ENCODE data around the gene USP40. TPM values are rescaled to one million over a fixed set of nuclear protein-coding genes. Genes with fewer than 3 reads are reported as not detected.

USP40 gene
- total and polyA plus RNA-seq, 2 of the 8 experiments (the other 6 are each of a cell fraction or from before 2014, with no cell fraction given), result 12.0 to 15.7 TPM

DNA sequence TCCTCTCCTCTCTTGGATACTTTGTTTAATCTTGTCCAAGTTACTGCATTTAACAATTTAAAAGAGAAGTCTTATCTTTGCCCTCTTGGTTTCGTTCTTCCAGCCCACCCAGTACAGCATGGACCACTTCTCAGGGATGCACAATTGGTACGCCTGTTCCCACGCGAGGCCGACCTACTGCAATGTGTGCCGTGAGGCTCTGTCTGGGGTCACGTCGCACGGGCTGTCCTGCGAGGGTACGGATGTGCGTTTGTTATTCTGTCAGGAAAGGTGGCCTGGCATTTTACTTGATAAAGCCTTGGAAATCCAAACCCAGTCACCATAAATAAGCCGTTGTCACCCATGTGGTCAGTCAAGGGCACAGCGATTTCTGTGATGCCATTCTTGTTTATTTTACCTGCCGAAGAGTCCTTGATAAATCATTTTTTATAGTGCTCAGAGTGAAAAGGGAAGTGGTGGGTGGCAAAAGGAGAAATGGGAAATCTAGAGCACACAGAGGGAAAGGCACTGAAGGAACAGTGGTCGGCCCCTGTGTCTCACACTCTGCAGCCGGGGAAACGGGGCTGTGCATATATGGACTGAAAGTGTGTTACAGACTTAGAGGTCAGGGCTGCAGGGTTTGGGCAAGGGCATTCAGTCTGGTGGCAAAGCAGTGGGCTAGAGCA lies 131.8 kb downstream of the USP40 start:
- Histone ChIP-seq H3K23me2 (ENCODE audit: low read depth, low read length) (no peaks in the 10 kb centered on the region; the same call in 1 of the 2 replicates), H3K27ac (ENCODE audit: low read depth, low read length) (no peak overlapping the region), H3K4ac (replicated peaks; ENCODE audit: insufficient read length, low read depth, low read length) (no peak overlapping the region), H4K91ac (replicated peaks; ENCODE audit: insufficient read length, low read length) (no peak overlapping the region), H3K4me3 (ENCODE audit: extremely low read depth in 1 of 4, insufficient read depth in 2 of 4, low read depth in 3 of 4, low read length in 4 of 4) (no peak overlapping the region), H2BK12ac (ENCODE audit: low read depth, low read length) (no peak overlapping the region), H3K9ac (replicated peaks in 1 of 4; ENCODE audit: extremely low read depth in 1 of 4, low read depth in 3 of 4, low read length in 3 of 4) (no peak overlapping the region), H3K4me2 (ENCODE audit: insufficient read depth in 1 of 2, low read depth in 2 of 2, low read length in 2 of 2) (no peak overlapping the region), H3K56ac (replicated peaks; ENCODE audit: insufficient read length, low read depth, low read length) (no peak overlapping the region), H3K79me1 (ENCODE audit: low read depth, low read length) (no peaks in the 10 kb centered on the region), H2BK15ac (ENCODE audit: low read length) (no peak overlapping the region), H3K79me2 (ENCODE audit: control insufficient read depth in 1 of 2, insufficient read depth in 2 of 2, low read length in 2 of 2) (no peaks in the 10 kb centered on the region), H3K4me1 (replicated peaks in 1 of 4; ENCODE audit: control insufficient read depth in 3 of 4, insufficient read depth in 4 of 4, low read length in 3 of 4) (no peaks in the 10 kb centered on the region), H3K27me3 (replicated peaks in 1 of 4; ENCODE audit: control insufficient read depth in 3 of 4, extremely low read depth in 1 of 4, insufficient read depth in 3 of 4, low read length in 3 of 4) (no peaks in the 10 kb centered on the region), H2BK120ac (replicated peaks; ENCODE audit: low read depth, low read length) (no peak overlapping the region), H3K9me3 (ENCODE audit: insufficient read depth in 2 of 2, low read depth in 1 of 2, low read length in 1 of 2) (no peaks in the 10 kb centered on the region), H2AK5ac (ENCODE audit: low read depth, low read length) (no peak overlapping the region), H2BK5ac (ENCODE audit: low read depth, low read length) (no peak overlapping the region), H2BK20ac (ENCODE audit: low read length) (no peak overlapping the region), H4K5ac (ENCODE audit: insufficient read length, low read depth, low read length) (no peak overlapping the region), H3K14ac (ENCODE audit: insufficient read length) (no peak overlapping the region), H4K8ac (ENCODE audit: extremely low read depth, insufficient read depth, low read length) (no peak overlapping the region), H3K18ac (ENCODE audit: extremely low read depth, low read length) (no peak overlapping the region), H3K36me3 (ENCODE audit: control insufficient read depth in 2 of 4, insufficient read depth in 4 of 4, low read length in 3 of 4) (no peaks in the 10 kb centered on the region; a peak in 2 of 8 replicates), H4K20me1 (replicated peaks in 1 of 2; ENCODE audit: control insufficient read depth in 1 of 2, insufficient read depth in 2 of 2, low read length in 2 of 2) (peaks cover 0 to 5% of the 10 kb centered on the region in 2 experiments), H2AFZ (ENCODE audit: low read length) (no peak overlapping the region), H3K23ac (ENCODE audit: insufficient read length) (no peak overlapping the region)
- no peak for TF ChIP-seq CTBP2 (IDR thresholded peaks at IDR 0.05; ENCODE audit: borderline replicate concordance, insufficient read depth, insufficient read length, low read length)
- TF ChIP-seq SP2 (IDR thresholded peaks at IDR 0.05; ENCODE audit: low read length), result no peak
- TF ChIP-seq, protein P1, sequence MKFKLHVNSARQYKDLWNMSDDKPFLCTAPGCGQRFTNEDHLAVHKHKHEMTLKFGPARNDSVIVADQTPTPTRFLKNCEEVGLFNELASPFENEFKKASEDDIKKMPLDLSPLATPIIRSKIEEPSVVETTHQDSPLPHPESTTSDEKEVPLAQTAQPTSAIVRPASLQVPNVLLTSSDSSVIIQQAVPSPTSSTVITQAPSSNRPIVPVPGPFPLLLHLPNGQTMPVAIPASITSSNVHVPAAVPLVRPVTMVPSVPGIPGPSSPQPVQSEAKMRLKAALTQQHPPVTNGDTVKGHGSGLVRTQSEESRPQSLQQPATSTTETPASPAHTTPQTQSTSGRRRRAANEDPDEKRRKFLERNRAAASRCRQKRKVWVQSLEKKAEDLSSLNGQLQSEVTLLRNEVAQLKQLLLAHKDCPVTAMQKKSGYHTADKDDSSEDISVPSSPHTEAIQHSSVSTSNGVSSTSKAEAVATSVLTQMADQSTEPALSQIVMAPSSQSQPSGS (IDR thresholded peaks at IDR 0.05; ENCODE audit: low read length), result no peak
- ChIA-PET POLR2A (ENCODE audit: partially characterized antibody) (no interaction called here), CTCF (ENCODE audit: partially characterized antibody) (interaction anchor here (0.6 to 2.5 kb wide), 6 partner anchors 9 to 49 kb away, joined by 3 to 11 read pairs (median 4); no protein-coding TSS in a partner anchor)
- FAIRE-seq, result no peak
- 92% methylated on average over 18 of the region's 18 CpGs; no CpG with 5 or more reads in 1 of the 2 experiments for WGBS, 2 experiments (ENCODE audit: extremely low coverage in 1 of 2, insufficient coverage in 1 of 2, insufficient read length in 1 of 2, insufficient replicate concordance in 2 of 2, low coverage in 1 of 2, low lambda C conversion rate in 2 of 2, missing lambda C conversion rate in 1 of 2)
- no peak for DNase-seq (ENCODE audit: low read depth in 1 of 2, low spot score in 2 of 2)
